HEK293 (cell line): ENCODE results near the gene C16orf92.

Experiments
- CTCF ChIA-PET: fragments of 350-600 bp; formaldehyde crosslinking; extraction: SDS; loops from one replicate; lab custom pipeline; 2021; ENCODE audit warnings: antibody characterized with exemption; lab: Yijun Ruan, JAX
- POLR2A ChIA-PET: fragments of 300-600 bp; formaldehyde crosslinking; extraction: SDS; loops from one replicate; lab custom pipeline; 2020; ENCODE audit warnings: antibody characterized with exemption, inconsistent platforms; lab: Yijun Ruan, JAX
- H3K27ac ChIP-seq: fragments of 200-500 bp; sonication (Bioruptor generic); 2 replicates; pipeline ENCODE4 v1.5.1; 2014; ENCODE audit warnings: low read depth, low read length, control low read depth, inconsistent platforms; ENCODE audit errors: extremely low read depth
- H3K36me3 ChIP-seq, 2 experiments: fragments of 200-500 bp in 1 of 2; sonication (Bioruptor generic) in 1 of 2; 1 replicate in 1 of 2; 2 replicates in 1 of 2; pipeline ENCODE4 v1.5.1; 2014 to 2017; ENCODE audit warnings: inconsistent platforms in 2 of 2, low read length in 2 of 2; ENCODE audit not compliant: control insufficient read depth in 2 of 2, insufficient read depth in 1 of 2
- H3K4me1 ChIP-seq: fragments of 200-500 bp; sonication (Bioruptor generic); 2 replicates; pipeline ENCODE4 v1.5.1; 2014; ENCODE audit warnings: mild to moderate bottlenecking, low read length, inconsistent platforms; ENCODE audit not compliant: control insufficient read depth, insufficient read depth
- H3K4me3 ChIP-seq: 2 replicates; pipeline ENCODE4 v1.5.1; 2011; ENCODE audit warnings: low read depth, mild to moderate bottlenecking, control low read depth, low read length, moderate library complexity
- H3K9me3 ChIP-seq: fragments of 200-500 bp; sonication (Bioruptor generic); 2 replicates; pipeline ENCODE4 v1.5.1; 2014; ENCODE audit warnings: low read depth, low read length, inconsistent platforms; ENCODE audit not compliant: control insufficient read depth, insufficient read depth
- EGR2 ChIP-seq: fragments of 450-650 bp; formaldehyde crosslinking; IDR thresholded peaks from 2 replicates; pipeline ENCODE4 v1.5.1; 2016; ENCODE audit warnings: low read depth, missing biosample characterization, missing genetic modification characterization
- GLIS1 ChIP-seq: fragments of 450-650 bp; formaldehyde crosslinking; IDR thresholded peaks from 2 replicates; pipeline ENCODE4 v1.5.1; 2016; ENCODE audit warnings: missing biosample characterization, missing genetic modification characterization
- KLF17 ChIP-seq: fragments of 450-650 bp; formaldehyde crosslinking; IDR thresholded peaks from 2 replicates; pipeline ENCODE4 v1.5.1; 2016; ENCODE audit warnings: missing biosample characterization, missing genetic modification characterization
- KLF9 ChIP-seq: fragments of 450-650 bp; formaldehyde crosslinking; IDR thresholded peaks from 2 replicates; pipeline ENCODE4 v1.5.1; 2016; ENCODE audit warnings: missing biosample characterization, missing genetic modification characterization, low read depth
- MEIS1 ChIP-seq: sonication (generic); formaldehyde crosslinking; IDR thresholded peaks from 2 replicates; pipeline ENCODE4 v1.8.1; 2022; ENCODE audit warnings: missing genetic modification reagents, mild to moderate bottlenecking, borderline replicate concordance
- MZF1 ChIP-seq: fragments of 450-650 bp; formaldehyde crosslinking; IDR thresholded peaks from 2 replicates; pipeline ENCODE4 v1.5.1; 2017; ENCODE audit warnings: missing biosample characterization, missing genetic modification characterization, borderline replicate concordance
- OVOL3 ChIP-seq: fragments of 450-650 bp; formaldehyde crosslinking; IDR thresholded peaks from 2 replicates; pipeline ENCODE4 v1.5.1; 2016; ENCODE audit warnings: missing biosample characterization, missing genetic modification characterization
- PATZ1 ChIP-seq: fragments of 450-650 bp; formaldehyde crosslinking; IDR thresholded peaks from 2 replicates; pipeline ENCODE4 v1.5.1; 2016; ENCODE audit warnings: missing biosample characterization, missing genetic modification characterization
- REST ChIP-seq: fragments of 450-650 bp; formaldehyde crosslinking; IDR thresholded peaks from 2 replicates; pipeline ENCODE4 v1.5.1; 2016; ENCODE audit warnings: missing biosample characterization, missing genetic modification characterization
- ZBTB20 ChIP-seq: fragments of 450-650 bp; formaldehyde crosslinking; IDR thresholded peaks from 2 replicates; pipeline ENCODE4 v1.5.1; 2016; ENCODE audit warnings: missing biosample characterization, missing genetic modification characterization
- ZBTB26 ChIP-seq: fragments of 450-650 bp; formaldehyde crosslinking; optimal IDR thresholded peaks from 2 replicates; pipeline ENCODE3; 2016; ENCODE audit warnings: missing biosample characterization, mild to moderate bottlenecking, missing genetic modification characterization
- ZBTB44 ChIP-seq: fragments of 450-650 bp; IDR thresholded peaks from 2 replicates; pipeline ENCODE4 v1.5.1; 2018; ENCODE audit warnings: missing biosample characterization, mild to moderate bottlenecking, missing genetic modification characterization
- ZBTB49 ChIP-seq: fragments of 450-650 bp; formaldehyde crosslinking; IDR thresholded peaks from 2 replicates; pipeline ENCODE4 v1.5.1; 2016; ENCODE audit warnings: missing biosample characterization, missing genetic modification characterization, low read depth
- ZBTB7A ChIP-seq: fragments of 450-650 bp; formaldehyde crosslinking; IDR thresholded peaks from 2 replicates; pipeline ENCODE4 v1.5.1; 2016; ENCODE audit warnings: low read depth, missing biosample characterization, missing genetic modification characterization
- ZNF10 ChIP-seq: fragments of 450-650 bp; formaldehyde crosslinking; IDR thresholded peaks from 2 replicates; pipeline ENCODE4 v1.5.1; 2017; ENCODE audit warnings: missing biosample characterization, missing genetic modification characterization
- ZNF114 ChIP-seq: fragments of 450-650 bp; formaldehyde crosslinking; IDR thresholded peaks from 2 replicates; pipeline ENCODE4 v1.5.0; 2017; ENCODE audit warnings: missing biosample characterization, missing genetic modification characterization
- ZNF292 ChIP-seq: fragments of 450-650 bp; formaldehyde crosslinking; IDR thresholded peaks from 2 replicates; pipeline ENCODE4 v1.5.1; 2016; ENCODE audit warnings: low read depth, missing biosample characterization, missing genetic modification characterization, borderline replicate concordance
- ZNF341 ChIP-seq: fragments of 450-650 bp; formaldehyde crosslinking; IDR thresholded peaks from 2 replicates; pipeline ENCODE4; 2016; ENCODE audit warnings: low read depth, missing biosample characterization, missing genetic modification characterization
- ZNF394 ChIP-seq: fragments of 450-650 bp; formaldehyde crosslinking; IDR thresholded peaks from 2 replicates; pipeline ENCODE4 v1.5.1; 2016; ENCODE audit warnings: missing biosample characterization, missing genetic modification characterization, mild to moderate bottlenecking, moderate library complexity, borderline replicate concordance
- ZNF529 ChIP-seq: fragments of 450-650 bp; formaldehyde crosslinking; IDR thresholded peaks from 2 replicates; pipeline ENCODE4 v1.5.1; 2017; ENCODE audit warnings: missing genetic modification characterization, missing biosample characterization; ENCODE audit not compliant: insufficient replicate concordance
- ZNF76 ChIP-seq: fragments of 450-650 bp; formaldehyde crosslinking; IDR thresholded peaks from 2 replicates; pipeline ENCODE4; 2016; ENCODE audit warnings: low read depth, missing biosample characterization, missing genetic modification characterization, borderline replicate concordance

The C16orf92 gene

GRCh38 chr16:30009990-30010843 is 12.8 kb upstream of the C16orf92 start (continued):
- TF ChIP-seq REST (tag by site-specific recombination) (no peak), ZBTB49 (tag by site-specific recombination) (no peak), ZBTB20 (tag by site-specific recombination) (peak; percentile 81), ZNF394 (no peak), ZNF114 (tag by site-specific recombination) (no peak), MZF1 (tag by site-specific recombination) (no peak), PATZ1 (tag by site-specific recombination) (peak; percentile 74), OVOL3 (tag by site-specific recombination) (no peak), ZNF76 (no peak), ZNF529 (tag by site-specific recombination) (no peak), ZNF292 (tag by site-specific recombination) (no peak), ZBTB7A (tag by site-specific recombination) (0 out of 2 replicates have a peak, but pooled peaks have one; percentile 22), GLIS1 (tag by site-specific recombination) (peak; percentile 43)

GRCh38 chr16:30010844-30011713 is 11.9 kb upstream of the C16orf92 start, which contains the start of gene DOC2A:
Gene DOC2A, minus strand, starts transcription at chr16:30011027. Its CDS starts 805 bp downstream, at chr16:30010222.
- ChIA-PET CTCF (interaction anchor here (1.2 kb wide), 1 partner anchor 11 kb away, joined by 4 read pairs; no protein-coding TSS in a partner anchor), POLR2A (interaction anchor here (0.5 to 0.7 kb wide), 5 partner anchors 15 to 768 kb away, joined by 3 to 4 read pairs (median 3); partner anchors contain the start of genes HIRIP3, INO80E and PAGR1)
- Histone ChIP-seq H3K27ac (no peak within 1 kb of the TSS; the same call in 1 of the 2 replicates), H3K4me3 (peak within 1 kb of the TSS; percentile 50), H3K9me3 (no peaks in the 10 kb centered on the region), H3K36me3 (peaks cover 0 to 8% of the 10 kb centered on the region in 2 experiments; a peak in 1 of 3 replicates), H3K4me1 (no peaks in the 10 kb centered on the region)
- TF ChIP-seq MEIS1 (CRISPR knock-in tag) = no peak
- 0 out of 2 replicates have a peak, but pooled peaks have one; percentile 57 for TF ChIP-seq KLF17 (tag by site-specific recombination)
- TF ChIP-seq ZNF341 (tag by site-specific recombination) = no peak; the same call in 1 of the 2 replicates
- 0 out of 2 replicates have a peak, but pooled peaks have one; percentile 3 for TF ChIP-seq KLF9 (tag by site-specific recombination)
- TF ChIP-seq ZNF10 (tag by site-specific recombination) = no peak
- no peak for TF ChIP-seq ZBTB44 (tag by site-specific recombination)
- peak; percentile 100 for TF ChIP-seq ZBTB26 (tag by site-specific recombination)
- peak; percentile 27; the same call in 1 of the 2 replicates for TF ChIP-seq EGR2 (tag by site-specific recombination)
